K562 (cell line): ENCODE results near the gene CLCF1. TPM values are rescaled to one million over a fixed set of nuclear protein-coding genes. Genes with fewer than 3 reads are reported as not detected.

Experiments
- C11orf30 ChIP-seq: fragments of 450-650 bp; IDR thresholded peaks from 2 replicates; pipeline ENCODE4 v1.6.1; 2016; ENCODE audit warnings: low read depth, mild to moderate bottlenecking
- COPS2 ChIP-seq: fragments of 450-650 bp; conservative IDR thresholded peaks from 2 replicates; pipeline ENCODE4 v1.6.1; 2016; ENCODE audit warnings: mild to moderate bottlenecking, moderate library complexity
- ELK3 ChIP-seq: fragments of 450-650 bp; formaldehyde crosslinking; IDR thresholded peaks from 2 replicates; pipeline ENCODE4 v1.4.0; 2020; ENCODE audit warnings: mild to moderate bottlenecking
- MCM5 ChIP-seq: fragments of 450-650 bp; IDR thresholded peaks from 2 replicates; pipeline ENCODE4 v1.6.1; 2016; ENCODE audit warnings: low read depth
- MECOM ChIP-seq: fragments of 250-450 bp; sonication (Bioruptor Pico); IDR thresholded peaks from 2 replicates; pipeline ENCODE4 v1.8.0; 2022; ENCODE audit warnings: inconsistent platforms
- NCOA4 ChIP-seq: fragments of 450-650 bp; IDR thresholded peaks from 2 replicates; pipeline ENCODE4 v1.6.1; 2018; ENCODE audit warnings: mild to moderate bottlenecking; ENCODE audit not compliant: partially characterized antibody
- SAP30 ChIP-seq: fragments of 200-600 bp; sonication (generic); IDR thresholded peaks from 2 replicates; pipeline ENCODE4 v1.6.1; 2012; ENCODE audit warnings: borderline replicate concordance, low read depth, mild to moderate bottlenecking, moderate library complexity, low read length, control low read depth, inconsistent platforms; ENCODE audit not compliant: insufficient read depth, poor library complexity, severe bottlenecking
- USF2 ChIP-seq: sonication (generic); formaldehyde crosslinking; IDR thresholded peaks from 2 replicates; pipeline ENCODE4 v1.5.0; 2020; ENCODE audit warnings: missing genetic modification reagents
- ZFP91 ChIP-seq: sonication (generic); formaldehyde crosslinking; IDR thresholded peaks from 2 replicates; pipeline ENCODE4 v1.8.0; 2022; ENCODE audit warnings: mild to moderate bottlenecking, missing genetic modification reagents
- ZNF121 ChIP-seq: sonication (generic); formaldehyde crosslinking; conservative IDR thresholded peaks from 2 replicates; pipeline ENCODE4 v1.8.0; 2022; ENCODE audit warnings: missing genetic modification reagents
- ZNF133 ChIP-seq: fragments of 250-450 bp; sonication (Bioruptor Pico); IDR thresholded peaks from 2 replicates; pipeline ENCODE4 v1.4.0; 2020; ENCODE audit warnings: mild to moderate bottlenecking
- ZNF655 ChIP-seq: fragments of 250-450 bp; sonication (Bioruptor Pico); IDR thresholded peaks from 2 replicates; pipeline ENCODE4 v1.5.0; 2021
- polyA plus RNA-seq, 8 experiments: library from polyadenylated mRNA; depleted of rRNA in 4 of 8; stranded (reverse) in 5 of 8; unstranded in 3 of 8; fragments of >200 nt; fragmentation: Nextera tagmentation in 2 of 8; fragmentation: Illumina TruSeq in 1 of 8; extraction: Ambion mirVana in 2 of 8; extraction: Trizol in 1 of 8; gene quantifications; 2 replicates each; pipeline versions ENCODE4 v1.2.1 to v1.2.3, GENCODE V29; 2011 to 2014; ENCODE audit warnings: inconsistent platforms in 1 of 8, missing spikeins in 1 of 8
- total RNA-seq, 7 experiments: library from RNA; depleted of rRNA in 6 of 7; stranded (reverse); fragments of >200 nt in 6 of 7; fragmentation: Illumina TruSeq in 2 of 7; extraction: Trizol in 2 of 7; gene quantifications; 2 replicates each; pipeline versions ENCODE4 v1.2.1 to v1.2.3, GENCODE V29; 2011 to 2021; ENCODE audit warnings: low replicate concordance in 1 of 7
- TF ChIP-seq, protein P1 (sequence below), 2 experiments: fragments of 450-650 bp; formaldehyde crosslinking in 1 of 2; IDR thresholded peaks; 2 replicates each; pipeline versions ENCODE4 v1.4.0 to v1.6.1; 2014 to 2020; ENCODE audit warnings: mild to moderate bottlenecking in 2 of 2, borderline replicate concordance in 1 of 2, low read depth in 1 of 2

Gene CLCF1
- total and polyA plus RNA-seq, 9 of the 15 experiments (the other 6 are each of a cell fraction or from before 2014, with no cell fraction given) = 0.49 to 5.8 (median 3.0) TPM

DNA sequence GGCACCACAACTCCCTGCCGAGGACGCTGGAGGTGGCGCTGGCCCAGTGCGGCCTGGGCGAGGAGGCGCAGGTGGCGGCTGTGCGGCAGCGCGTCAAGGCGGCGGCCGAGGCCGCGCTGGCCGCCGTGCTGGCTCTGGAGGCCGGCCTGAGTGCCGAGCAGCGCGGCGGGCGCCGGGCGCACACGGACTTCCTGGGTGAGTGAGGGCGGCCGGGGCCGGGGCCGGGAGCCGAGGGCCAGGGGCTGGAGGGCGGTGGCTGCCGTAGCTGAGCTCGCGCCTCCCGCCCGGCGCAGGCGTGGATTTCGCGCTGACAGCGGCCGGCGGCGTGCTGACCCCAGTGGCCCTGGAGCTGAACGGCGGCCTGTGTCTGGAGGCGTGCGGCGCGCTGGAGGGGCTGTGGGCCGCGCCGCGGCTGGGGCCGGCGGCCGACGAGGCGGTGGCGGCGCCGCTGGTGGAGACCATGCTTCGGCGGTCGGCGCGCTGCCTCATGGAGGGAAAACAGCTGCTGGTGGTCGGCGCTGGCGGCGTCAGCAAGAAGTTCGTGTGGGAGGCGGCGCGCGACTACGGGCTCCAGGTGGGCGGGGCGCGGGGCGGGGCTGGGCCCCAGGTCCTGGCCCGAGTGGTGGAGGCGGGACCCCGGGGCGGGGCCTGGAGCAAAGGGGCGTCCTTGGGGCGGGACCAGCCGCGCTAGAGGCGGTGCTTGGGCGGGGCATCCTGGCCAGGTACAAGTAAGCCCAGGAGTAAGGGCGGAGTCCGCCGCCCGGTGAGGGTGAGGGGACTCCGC is 47.4 kb upstream of the CLCF1 start (continued):
- no peak for TF ChIP-seq USF2
- TF ChIP-seq ELK3 (CRISPR knock-in tag) = no peak
- TF ChIP-seq, protein P1, sequence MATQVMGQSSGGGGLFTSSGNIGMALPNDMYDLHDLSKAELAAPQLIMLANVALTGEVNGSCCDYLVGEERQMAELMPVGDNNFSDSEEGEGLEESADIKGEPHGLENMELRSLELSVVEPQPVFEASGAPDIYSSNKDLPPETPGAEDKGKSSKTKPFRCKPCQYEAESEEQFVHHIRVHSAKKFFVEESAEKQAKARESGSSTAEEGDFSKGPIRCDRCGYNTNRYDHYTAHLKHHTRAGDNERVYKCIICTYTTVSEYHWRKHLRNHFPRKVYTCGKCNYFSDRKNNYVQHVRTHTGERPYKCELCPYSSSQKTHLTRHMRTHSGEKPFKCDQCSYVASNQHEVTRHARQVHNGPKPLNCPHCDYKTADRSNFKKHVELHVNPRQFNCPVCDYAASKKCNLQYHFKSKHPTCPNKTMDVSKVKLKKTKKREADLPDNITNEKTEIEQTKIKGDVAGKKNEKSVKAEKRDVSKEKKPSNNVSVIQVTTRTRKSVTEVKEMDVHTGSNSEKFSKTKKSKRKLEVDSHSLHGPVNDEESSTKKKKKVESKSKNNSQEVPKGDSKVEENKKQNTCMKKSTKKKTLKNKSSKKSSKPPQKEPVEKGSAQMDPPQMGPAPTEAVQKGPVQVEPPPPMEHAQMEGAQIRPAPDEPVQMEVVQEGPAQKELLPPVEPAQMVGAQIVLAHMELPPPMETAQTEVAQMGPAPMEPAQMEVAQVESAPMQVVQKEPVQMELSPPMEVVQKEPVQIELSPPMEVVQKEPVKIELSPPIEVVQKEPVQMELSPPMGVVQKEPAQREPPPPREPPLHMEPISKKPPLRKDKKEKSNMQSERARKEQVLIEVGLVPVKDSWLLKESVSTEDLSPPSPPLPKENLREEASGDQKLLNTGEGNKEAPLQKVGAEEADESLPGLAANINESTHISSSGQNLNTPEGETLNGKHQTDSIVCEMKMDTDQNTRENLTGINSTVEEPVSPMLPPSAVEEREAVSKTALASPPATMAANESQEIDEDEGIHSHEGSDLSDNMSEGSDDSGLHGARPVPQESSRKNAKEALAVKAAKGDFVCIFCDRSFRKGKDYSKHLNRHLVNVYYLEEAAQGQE (IDR thresholded peaks at IDR 0.05; ENCODE audit: borderline replicate concordance) = no peak
- TF ChIP-seq, protein P1 (CRISPR knock-in tag; IDR thresholded peaks at IDR 0.05; ENCODE audit: low read depth) = no peak
- peak; percentile 56 for TF ChIP-seq ZNF121 (CRISPR knock-in tag)
- TF ChIP-seq C11orf30 = no peak
- peak; percentile 87 for TF ChIP-seq SAP30
- no peak for TF ChIP-seq ZNF655 (CRISPR knock-in tag)
- TF ChIP-seq MECOM = no peak
- no peak for TF ChIP-seq NCOA4
- no peak for TF ChIP-seq MCM5
- TF ChIP-seq ZFP91 (CRISPR knock-in tag) = no peak
- TF ChIP-seq ZNF133 (CRISPR knock-in tag) = no peak
- no peak for TF ChIP-seq COPS2
